GM12892 (cell line): ENCODE data around the gene ECHDC3.

ENCODE experiments used
- POLR2A ChIP-seq: IDR thresholded peaks from 2 replicates; pipeline ENCODE4 v1.6.1; 2011; ENCODE audit warnings: low read depth, low read length, control low read depth
- POLR2AphosphoS5 ChIP-seq: IDR thresholded peaks from 2 replicates; pipeline ENCODE4 v1.6.1; 2011; ENCODE audit warnings: low read depth, low read length, control low read depth

GRCh38 chr10:11720260-11720741, 21.9 kb upstream of the ECHDC3 start:
- no peak for TF ChIP-seq POLR2AphosphoS5
- TF ChIP-seq POLR2A, result no peak
